ENCODE measurements around the gene CAPNS1. TPM values are rescaled to one million over a fixed set of nuclear protein-coding genes. Genes with fewer than 3 reads are reported as not detected.
A peak's percentile ranks its signal among the peaks of the same experiment; 100 is the strongest.

The CAPNS1 gene
- total and polyA plus RNA-seq, 2 of the 13 experiments (the other 11 are each of a cell fraction or from before 2014, with no cell fraction given) = 322 to 526 TPM

- peak; percentile 15 for TF ChIP-seq AGO2 (optimal IDR thresholded peaks at IDR 0.05; ENCODE audit: low read depth, low read length)
- TF ChIP-seq ZNF709 (CRISPR knock-in tag; IDR thresholded peaks at IDR 0.05) = no peak
- TF ChIP-seq CREBL2 (CRISPR knock-in tag; IDR thresholded peaks at IDR 0.05; ENCODE audit: borderline replicate concordance) = 0 out of 2 replicates have a peak, but pooled peaks have one; percentile 3
- TF ChIP-seq E2F5 (CRISPR knock-in tag; conservative IDR thresholded peaks at IDR 0.05) = no peak
- TF ChIP-seq TOE1 (CRISPR knock-in tag; IDR thresholded peaks at IDR 0.05) = no peak
- TF ChIP-seq ZNF564 (CRISPR knock-in tag; IDR thresholded peaks at IDR 0.05) = 0 out of 2 replicates have a peak, but pooled peaks have one; percentile 40
- TF ChIP-seq ATF2 (CRISPR knock-in tag; IDR thresholded peaks at IDR 0.05) = no peak
- 0 out of 2 replicates have a peak, but pooled peaks have one; percentile 13 for TF ChIP-seq ETV5 (CRISPR knock-in tag; IDR thresholded peaks at IDR 0.05; ENCODE audit: borderline replicate concordance)
- TF ChIP-seq PCBP1 (IDR thresholded peaks at IDR 0.05; ENCODE audit: borderline replicate concordance, low read depth, low read length) = peak; percentile 8; the same call in 1 of the 2 replicates
- no peak for TF ChIP-seq ZBTB34 (CRISPR knock-in tag; IDR thresholded peaks at IDR 0.05)
- 0 out of 2 replicates have a peak, but pooled peaks have one; percentile 24 for TF ChIP-seq KLF13 (CRISPR knock-in tag; IDR thresholded peaks at IDR 0.05)
- TF ChIP-seq TFAP4 (IDR thresholded peaks at IDR 0.05; ENCODE audit: borderline replicate concordance, low read depth) = peak; percentile 62; the same call in 1 of the 2 replicates
- no peak for TF ChIP-seq KMT2B (CRISPR knock-in tag; IDR thresholded peaks at IDR 0.05)
- TF ChIP-seq TEAD3 (CRISPR knock-in tag; optimal IDR thresholded peaks at IDR 0.05; ENCODE audit: borderline replicate concordance) = no peak
- no peak for TF ChIP-seq BRD4 (CRISPR knock-in tag; IDR thresholded peaks at IDR 0.05)
- TF ChIP-seq E2F1 (CRISPR knock-in tag; IDR thresholded peaks at IDR 0.05) = no peak
- no peak for TF ChIP-seq ZNF609 (CRISPR knock-in tag; IDR thresholded peaks at IDR 0.05; ENCODE audit: borderline replicate concordance)
Observed at GRCh38 chr19:36113894-36114720, 25.8 kb upstream of the CAPNS1 start (continued).

All from HepG2 (cell line).